ENCODE data around the gene PFN3. TPM values are rescaled to one million over a fixed set of nuclear protein-coding genes. Genes with fewer than 3 reads are reported as not detected.

The PFN3 gene
- total RNA-seq, 4 donors from 2014 or later = not detected

DNA sequence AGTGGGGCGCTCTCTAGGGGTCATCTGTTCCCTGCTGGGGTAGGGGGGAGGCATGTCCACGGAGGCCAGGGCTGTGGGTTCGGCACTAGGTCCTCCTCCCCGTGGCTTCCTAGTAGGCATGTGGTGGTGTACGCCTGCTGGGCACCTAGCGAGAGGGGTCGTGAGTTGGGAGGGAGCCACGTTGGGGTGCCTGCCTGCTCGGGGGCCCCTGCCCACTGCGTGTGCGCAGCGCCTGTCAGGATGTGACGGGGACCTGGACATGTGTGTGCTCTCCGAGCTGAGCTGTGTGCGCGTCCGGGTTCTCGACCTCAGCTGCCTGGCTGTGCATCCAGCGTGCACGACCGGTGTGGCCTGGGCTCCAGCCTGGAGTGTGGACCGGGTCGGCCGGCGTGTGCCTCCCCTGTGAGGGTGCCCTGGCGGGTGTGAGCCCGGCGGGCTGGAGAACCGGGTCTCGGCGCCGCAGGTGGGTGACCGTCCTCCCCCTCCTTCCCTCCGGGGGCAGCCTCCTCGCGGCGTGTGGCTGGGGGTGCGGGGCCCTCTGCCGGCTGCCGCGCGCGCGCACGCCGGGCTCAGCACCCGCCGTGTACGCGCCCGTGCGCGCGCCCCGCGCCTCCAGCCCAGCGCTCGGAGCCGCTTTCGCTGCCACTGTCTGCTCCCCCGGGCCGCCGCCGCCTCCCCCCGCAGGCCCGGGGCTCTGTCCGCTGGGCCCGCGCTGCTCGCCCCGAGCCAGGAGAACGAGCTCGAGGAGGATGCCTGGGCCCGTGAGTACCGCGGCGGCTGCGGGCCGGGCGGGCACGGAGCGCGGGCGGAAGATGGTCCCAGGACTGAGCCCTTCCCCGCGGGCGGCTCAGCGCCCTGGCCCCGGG is 46.0 kb upstream of the PFN3 start, which contains the start of gene PRR7:
Gene PRR7 (plus strand): TSS at position 615 of the 866 bp plus-strand sequence. CDS start 8,254 bp downstream, outside the sequence.
- DNase-seq (ENCODE audit: low spot score) (no peak), ATAC-seq (ENCODE audit: low FRiP score) (peak; percentile 48)
- TF ChIP-seq, protein P1, sequence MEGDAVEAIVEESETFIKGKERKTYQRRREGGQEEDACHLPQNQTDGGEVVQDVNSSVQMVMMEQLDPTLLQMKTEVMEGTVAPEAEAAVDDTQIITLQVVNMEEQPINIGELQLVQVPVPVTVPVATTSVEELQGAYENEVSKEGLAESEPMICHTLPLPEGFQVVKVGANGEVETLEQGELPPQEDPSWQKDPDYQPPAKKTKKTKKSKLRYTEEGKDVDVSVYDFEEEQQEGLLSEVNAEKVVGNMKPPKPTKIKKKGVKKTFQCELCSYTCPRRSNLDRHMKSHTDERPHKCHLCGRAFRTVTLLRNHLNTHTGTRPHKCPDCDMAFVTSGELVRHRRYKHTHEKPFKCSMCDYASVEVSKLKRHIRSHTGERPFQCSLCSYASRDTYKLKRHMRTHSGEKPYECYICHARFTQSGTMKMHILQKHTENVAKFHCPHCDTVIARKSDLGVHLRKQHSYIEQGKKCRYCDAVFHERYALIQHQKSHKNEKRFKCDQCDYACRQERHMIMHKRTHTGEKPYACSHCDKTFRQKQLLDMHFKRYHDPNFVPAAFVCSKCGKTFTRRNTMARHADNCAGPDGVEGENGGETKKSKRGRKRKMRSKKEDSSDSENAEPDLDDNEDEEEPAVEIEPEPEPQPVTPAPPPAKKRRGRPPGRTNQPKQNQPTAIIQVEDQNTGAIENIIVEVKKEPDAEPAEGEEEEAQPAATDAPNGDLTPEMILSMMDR (IDR thresholded peaks at IDR 0.05) = no peak

DNA sequence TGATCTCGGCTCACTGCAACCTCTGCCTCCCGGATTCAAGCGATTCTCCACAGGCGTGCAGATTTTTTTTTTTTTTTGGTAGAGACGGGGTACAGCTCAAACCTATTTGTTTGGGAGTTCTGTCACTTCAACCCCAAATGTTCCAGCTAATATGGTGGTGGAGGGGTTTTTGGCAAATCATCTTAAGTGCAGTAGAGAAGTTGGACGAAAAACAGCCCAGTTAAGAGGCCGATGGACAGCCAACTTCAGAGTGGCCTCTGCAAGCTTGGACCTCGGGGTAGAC is 45.4 kb upstream of the PFN3 start:
- TF ChIP-seq, protein P1 (IDR thresholded peaks at IDR 0.05) = no peak
- DNase-seq (ENCODE audit: low spot score) = no peak
- ATAC-seq (ENCODE audit: low FRiP score) = no peak

DNA sequence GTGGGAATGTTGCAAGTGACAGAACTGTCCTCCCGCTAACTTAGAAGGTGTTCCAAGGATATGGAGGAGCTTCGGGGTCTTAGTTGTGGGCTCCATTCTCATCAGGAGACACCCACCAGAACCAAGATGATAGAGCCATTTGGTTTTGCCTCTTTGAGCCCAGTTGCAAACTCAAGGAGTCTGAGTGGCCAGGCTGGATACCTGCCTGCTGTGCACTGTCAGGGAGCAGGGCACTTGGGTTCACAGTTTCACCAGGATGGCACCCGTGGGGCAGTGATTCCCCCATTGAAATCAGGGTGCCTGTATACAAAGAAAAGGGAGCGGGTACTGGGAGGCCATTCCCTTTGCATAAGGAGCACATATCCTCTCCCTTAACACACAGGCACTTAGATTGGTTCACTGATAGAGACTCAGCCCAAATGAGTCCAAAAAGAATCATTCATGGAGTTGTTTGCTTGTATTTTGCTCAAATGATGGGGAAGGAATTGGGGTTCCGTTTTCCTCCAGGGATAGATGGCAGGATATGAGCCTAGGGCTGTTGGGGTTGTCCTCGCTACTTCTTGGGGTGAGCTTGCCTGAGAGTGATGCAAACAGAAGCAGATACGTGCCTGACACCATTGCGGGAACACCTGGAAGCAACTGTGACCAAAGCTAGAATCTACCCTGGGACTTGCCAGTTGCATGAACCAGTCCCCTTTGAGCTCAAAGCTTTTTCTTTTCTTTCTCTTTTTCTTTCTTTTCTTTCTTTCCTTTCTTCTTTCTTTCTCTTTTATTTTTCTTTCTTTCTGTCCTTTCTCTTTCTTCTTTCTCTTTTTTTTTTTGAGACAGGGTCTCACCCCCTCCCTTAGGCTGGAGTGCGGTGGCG is 44.8 kb upstream of the PFN3 start:
- DNase-seq (ENCODE audit: low spot score) = no peak
- TF ChIP-seq, protein P1 (IDR thresholded peaks at IDR 0.05) = no peak
- no peak for ATAC-seq (ENCODE audit: low FRiP score)

DNA sequence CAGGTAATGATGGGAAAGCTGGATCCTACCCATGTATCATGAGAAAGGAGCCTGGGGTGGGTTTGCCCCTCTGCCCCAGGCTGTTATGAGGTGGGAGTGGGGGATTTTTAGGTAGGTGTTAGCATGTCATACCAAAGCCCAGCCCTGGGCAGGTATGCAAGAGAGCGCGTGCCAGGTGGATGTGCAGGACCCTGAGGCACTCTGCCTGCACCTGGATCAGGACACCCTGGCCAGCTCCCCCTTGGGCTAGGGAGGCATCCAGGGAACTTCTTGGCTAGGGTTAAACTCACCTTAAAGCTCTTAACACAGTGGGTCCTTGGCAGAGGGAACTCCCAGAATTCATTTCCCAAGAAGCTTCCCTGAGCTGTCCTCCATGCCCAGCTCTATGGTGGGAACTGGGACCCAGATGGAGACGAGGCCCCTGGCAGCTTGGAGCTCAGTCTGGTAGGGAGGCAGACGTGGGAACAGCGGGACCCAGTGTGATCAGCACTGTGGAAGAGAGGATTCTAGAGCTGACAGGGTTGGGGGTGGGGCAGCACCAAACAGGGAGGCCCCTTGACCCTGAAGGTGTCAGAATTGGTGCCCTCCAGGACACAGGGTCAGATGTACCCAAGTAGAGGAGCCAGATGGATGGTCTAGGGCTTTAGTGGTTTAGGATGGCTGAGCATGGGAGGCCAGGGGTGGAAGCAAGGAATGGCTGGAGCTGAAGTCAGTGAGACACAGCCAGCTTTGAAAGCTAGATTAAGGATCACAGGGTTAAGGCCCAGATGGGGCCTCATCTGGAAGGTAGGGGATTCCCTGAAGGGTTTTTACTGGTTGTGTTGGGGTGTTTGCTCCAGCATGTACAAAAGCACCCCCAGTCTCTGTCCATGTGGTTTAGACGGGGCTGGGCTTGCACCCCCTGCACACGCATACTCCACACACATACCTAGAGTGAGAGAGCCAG is 43.9 kb upstream of the PFN3 start:
- TF ChIP-seq, protein P1 (IDR thresholded peaks at IDR 0.05) = no peak
- ATAC-seq (ENCODE audit: low FRiP score) (no peak), DNase-seq (ENCODE audit: low spot score) (no peak)

DNA sequence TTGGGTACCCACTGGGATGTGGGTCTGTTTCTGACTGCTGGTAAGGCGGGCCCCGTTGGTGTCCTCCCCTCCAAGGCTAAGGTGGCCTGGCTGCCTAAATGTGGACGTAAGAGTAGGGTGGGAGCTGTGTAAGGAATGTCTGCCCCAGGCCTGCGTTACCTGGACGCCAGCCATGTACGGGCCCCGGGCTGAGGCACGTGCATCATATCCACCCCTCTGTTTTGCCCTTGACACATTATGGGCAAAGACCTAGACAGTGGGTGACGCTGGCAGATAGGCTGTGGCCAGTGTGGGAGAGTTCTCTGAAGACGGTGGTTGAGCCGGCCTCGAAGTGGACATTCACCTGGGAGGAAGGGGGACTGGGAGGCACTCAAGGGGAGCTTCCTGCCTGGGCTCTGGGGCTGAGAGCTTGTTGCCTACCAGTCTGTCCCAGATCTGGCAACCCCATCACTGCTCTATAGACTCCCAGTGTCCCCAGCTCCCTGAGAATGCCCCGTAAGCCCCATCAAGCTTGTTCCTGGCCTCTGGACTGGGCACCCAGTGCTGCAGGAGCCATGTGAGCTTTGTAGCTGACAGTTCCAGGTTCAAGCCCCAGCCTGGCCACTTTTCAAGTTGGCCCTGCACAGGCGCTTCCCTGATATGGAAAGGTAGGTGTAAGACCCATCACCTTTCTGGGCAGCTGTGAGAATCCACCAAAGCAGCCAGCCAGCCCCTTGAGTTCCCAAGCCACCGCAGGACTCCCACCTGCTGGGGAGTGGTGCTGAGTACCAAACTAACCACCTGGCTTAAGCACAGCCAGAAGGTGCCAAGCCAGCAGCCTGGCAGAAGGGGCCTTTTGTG is 42.9 kb upstream of the PFN3 start:
- DNase-seq (ENCODE audit: low spot score) (no peak), ATAC-seq (ENCODE audit: low FRiP score) (no peak)
- TF ChIP-seq, protein P1 (IDR thresholded peaks at IDR 0.05) = no peak
